Activated CD4-positive, CD25-positive, alpha-beta regulatory T cell treated with anti-CD3 and anti-CD28 coated beads, Interleukin-2, amount 50 U/mL, for 72 hours (primary cell): ENCODE results near the gene TSPOAP1.

Experiments
- DNase-seq: peaks from one replicate; pipeline ENCODE4 v3.0.0; 2021

The TSPOAP1 gene, protein sequence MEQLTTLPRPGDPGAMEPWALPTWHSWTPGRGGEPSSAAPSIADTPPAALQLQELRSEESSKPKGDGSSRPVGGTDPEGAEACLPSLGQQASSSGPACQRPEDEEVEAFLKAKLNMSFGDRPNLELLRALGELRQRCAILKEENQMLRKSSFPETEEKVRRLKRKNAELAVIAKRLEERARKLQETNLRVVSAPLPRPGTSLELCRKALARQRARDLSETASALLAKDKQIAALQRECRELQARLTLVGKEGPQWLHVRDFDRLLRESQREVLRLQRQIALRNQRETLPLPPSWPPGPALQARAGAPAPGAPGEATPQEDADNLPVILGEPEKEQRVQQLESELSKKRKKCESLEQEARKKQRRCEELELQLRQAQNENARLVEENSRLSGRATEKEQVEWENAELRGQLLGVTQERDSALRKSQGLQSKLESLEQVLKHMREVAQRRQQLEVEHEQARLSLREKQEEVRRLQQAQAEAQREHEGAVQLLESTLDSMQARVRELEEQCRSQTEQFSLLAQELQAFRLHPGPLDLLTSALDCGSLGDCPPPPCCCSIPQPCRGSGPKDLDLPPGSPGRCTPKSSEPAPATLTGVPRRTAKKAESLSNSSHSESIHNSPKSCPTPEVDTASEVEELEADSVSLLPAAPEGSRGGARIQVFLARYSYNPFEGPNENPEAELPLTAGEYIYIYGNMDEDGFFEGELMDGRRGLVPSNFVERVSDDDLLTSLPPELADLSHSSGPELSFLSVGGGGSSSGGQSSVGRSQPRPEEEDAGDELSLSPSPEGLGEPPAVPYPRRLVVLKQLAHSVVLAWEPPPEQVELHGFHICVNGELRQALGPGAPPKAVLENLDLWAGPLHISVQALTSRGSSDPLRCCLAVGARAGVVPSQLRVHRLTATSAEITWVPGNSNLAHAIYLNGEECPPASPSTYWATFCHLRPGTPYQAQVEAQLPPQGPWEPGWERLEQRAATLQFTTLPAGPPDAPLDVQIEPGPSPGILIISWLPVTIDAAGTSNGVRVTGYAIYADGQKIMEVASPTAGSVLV (N-terminal part only)

DNA sequence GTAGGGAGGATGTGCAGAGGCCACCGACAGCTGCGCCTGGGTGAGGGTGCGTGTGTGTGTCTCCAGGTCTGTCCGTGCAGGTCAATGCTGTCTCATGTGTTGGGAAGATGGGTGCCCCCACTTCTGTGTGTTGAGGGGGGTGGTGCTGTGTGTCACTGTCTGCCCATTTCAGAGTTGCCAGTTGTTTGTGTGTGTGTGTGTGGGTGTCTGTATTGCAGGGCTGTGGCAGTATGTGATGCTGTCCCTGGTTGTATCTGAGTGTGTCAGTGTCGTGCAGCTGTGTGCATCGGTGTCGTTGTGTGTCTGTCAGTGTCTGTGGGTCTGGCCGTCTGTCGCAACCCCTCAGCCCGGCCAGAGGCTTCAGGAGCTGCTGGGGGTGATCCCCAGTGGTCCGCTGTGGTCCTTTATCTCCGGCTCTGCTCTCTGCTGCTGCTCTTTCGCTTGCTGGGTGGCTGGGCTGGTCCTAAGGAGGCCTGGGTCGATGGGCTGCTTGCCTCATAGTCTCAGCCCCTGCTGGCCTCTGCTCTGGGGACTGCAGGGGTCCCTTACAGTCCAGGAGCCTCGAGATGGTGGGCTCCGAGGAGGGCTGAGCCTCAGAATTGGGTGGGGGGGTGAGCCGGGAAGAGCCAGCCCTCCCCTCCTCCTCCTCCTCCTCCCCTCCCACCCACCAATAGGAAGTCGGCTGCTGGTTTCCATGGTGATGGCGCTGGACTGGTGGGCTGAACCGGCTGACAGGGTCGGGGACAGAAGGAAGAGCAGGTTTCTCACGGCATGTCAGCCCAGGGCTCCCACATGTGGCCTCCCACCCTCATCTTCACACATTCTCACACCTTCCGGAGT is at the start of gene TSPOAP1:
TSS of gene TSPOAP1 (minus strand) at position 601 of the 840 bp plus-strand sequence. CDS start 875 bp downstream, outside the sequence.
- DNase-seq = no peak

DNA sequence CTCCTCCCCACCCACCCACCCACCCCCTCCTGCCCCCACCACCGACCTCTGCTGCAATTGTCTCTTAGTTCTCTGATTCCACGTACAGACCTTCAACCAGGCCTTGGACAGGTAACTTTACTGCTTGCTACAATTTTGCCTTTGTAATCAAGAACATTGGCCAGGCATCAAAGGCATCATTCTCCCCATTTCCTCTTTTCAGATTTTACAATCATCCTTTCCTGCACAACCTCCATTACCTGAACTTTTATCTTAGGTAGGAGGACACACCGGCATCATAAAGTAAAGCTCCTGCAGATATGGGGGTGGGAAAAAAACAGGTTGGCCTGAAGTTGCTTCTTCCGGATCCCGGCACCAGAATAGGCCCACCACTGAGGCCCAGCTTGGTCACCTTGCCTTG is 49.1 kb upstream of the TSPOAP1 start:
- DNase-seq = no peak

DNA sequence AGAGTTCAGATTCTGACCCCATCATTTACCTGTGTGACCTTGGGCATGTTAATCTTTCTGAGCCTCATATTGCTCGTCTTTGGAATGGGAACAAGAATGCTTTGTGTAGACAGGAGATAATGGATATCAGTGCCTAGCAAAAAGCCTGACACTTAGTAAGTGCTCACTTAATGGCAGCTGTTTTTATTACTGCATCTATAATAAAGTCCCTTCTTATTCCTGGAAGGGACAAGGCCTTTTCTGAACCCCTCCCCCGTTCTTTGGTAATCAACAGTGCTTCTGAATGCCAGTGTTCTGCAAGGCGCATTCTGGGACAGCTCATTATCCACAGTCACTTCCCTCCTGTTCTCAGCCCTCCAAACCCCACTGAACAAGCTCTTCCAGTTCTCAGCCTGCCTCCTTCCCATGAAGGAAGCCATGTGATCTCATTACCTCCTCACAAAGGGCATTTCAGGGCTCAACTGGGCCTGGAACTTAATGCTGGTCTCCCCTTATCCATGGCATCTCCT is 48.6 kb upstream of the TSPOAP1 start:
- DNase-seq = no peak

DNA sequence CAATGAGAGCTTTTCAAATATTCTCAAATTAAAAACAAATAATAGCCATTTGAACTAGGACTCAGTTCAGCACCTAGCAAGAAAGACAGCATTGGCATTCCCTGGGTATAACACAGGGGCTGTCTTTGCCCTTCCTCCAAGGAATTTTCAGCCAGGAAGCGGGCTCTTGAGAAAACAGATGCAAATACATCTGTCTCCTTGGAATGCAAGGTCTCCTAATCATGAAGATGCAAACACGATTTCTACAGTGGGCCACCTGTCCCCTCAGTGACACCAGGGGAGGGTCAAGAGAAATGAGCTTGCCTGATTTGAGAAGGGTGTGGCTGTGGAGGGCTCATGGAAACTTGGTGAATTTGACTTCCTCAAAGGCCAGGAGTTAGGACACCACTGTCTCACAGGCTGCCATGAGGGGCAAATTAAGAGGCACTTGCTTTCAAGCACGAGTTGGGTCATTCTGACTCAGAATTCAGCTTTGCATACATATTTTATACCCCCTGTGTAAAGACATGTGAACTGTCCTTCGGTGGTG is 47.9 kb upstream of the TSPOAP1 start:
- DNase-seq = no peak

DNA sequence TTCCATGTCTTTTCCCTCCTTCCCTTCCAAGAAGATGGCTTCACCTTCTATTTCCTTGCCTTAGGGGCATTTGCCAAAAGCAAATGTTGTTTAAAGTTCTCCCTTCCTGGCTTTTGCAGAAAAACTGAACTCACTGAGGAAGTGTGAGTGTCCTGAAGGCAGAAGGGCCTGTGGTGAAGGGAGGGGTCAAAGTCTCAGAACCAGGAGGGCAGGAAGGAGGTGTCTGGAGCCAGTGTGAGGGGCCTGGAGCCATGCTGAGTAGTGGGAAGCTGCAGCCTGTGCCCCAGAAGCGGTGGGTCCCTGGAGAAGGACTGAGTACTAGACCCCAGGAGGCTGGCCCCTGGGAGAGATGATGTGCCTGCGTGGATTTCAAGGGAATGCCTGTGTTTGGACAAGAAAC is 47.2 kb upstream of the TSPOAP1 start:
- no peak for DNase-seq

DNA sequence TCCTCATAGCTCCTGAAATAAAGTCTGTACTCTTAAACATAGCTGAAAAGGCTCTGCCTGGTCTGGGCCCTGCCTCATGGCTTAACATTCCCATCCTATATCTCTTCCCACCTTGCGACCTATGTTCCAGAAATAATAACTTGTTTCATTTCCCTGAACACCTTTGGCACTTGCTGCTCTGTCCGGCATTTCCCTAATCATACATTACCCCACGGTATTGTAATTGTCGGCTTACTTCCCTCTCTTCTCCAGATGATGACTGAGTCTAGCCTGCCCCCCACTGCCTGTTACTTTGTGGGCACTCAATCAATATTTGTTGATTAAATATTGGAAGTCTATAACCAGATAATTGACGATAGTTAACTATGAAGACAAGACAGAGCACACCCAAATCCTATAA is 46.7 kb upstream of the TSPOAP1 start:
- DNase-seq = no peak

DNA sequence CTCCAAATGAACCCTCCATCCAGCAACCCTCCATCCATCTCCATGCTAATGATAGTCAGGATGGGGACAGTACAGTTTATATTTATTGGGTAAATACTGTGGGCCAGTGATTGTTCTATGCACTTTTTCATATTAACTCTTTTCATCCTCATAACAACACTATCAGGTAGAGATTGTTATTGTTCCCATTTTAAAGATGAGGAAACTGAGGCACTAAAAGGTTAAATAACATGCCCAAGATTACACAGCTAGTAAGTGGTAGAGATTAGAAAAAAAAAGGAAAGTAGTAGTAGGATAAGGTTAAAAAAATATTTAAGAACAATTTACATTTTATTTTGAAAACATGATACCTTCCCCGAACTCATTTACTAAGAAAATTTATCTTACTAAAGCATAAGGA is 45.3 kb upstream of the TSPOAP1 start:
- no peak for DNase-seq

DNA sequence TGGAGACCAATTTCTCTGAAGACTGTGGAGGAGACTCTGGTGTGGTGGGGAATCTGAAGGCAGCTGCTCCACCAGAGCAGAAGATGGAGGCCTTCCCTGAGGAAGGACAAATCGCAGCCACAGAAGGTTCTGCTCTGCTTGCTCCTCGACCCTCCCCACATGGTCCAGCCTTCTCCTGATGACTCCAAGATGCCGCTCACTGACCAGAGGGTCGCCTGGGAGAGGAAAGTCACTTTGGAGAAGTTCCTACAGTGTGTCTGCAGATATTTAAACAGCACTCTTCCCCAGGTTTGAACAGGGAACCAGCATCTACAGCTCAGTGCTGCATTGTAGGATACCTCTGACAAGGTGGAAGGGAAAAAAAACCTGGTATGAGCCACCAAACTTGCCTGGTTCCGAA is 44.4 kb upstream of the TSPOAP1 start:
- DNase-seq = no peak

DNA sequence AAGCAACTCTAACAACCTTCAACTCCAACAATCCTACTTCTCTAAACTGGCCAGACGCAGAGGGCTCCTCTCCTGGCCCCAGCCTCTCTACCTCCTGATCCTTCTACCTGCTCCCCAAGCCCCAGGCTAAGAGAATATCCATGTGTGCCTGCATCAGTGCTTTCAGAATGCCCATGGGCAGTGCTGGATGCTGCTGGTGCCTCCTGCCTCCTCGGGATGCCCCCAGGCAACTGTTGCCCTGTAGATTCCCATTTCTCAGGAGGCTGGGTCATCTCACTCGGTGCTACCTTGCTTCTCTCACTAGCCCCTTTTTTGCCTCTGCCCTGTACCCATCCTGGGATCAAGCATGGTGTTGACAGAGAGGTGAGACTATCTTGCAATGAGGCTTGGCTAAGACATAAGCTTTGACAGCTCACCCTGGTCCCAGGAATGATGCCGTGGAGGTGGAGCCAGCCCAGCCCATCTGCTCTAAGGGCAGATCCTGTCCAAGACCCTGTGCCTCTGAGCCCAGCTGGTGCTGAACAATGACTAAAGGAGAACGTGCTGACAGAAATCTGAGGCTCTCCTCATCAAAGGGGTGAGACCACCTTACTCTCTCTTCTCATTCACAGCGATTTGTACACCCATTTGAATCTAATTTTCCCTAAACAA is 42.8 kb upstream of the TSPOAP1 start:
- no peak for DNase-seq

DNA sequence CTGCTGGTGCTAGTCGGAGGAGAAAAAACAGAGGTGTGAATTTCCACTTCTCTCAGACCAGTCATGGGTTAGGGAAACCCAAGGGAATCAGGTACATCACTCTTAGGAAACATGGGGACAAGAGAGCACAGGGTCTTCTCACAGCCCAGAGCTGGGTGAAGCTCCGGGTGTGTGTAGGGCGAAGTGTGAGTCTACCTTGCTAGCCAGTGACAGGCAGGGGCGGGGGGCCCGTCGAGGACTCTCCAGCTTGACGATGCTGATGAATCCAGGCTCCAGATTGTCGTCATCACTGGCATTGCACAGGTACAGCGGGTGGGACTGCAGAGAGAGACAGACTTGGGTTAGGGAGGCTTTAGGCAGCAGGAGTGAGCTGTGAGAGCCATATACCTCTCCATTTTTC is 42.1 kb upstream of the TSPOAP1 start:
- DNase-seq = no peak

DNA sequence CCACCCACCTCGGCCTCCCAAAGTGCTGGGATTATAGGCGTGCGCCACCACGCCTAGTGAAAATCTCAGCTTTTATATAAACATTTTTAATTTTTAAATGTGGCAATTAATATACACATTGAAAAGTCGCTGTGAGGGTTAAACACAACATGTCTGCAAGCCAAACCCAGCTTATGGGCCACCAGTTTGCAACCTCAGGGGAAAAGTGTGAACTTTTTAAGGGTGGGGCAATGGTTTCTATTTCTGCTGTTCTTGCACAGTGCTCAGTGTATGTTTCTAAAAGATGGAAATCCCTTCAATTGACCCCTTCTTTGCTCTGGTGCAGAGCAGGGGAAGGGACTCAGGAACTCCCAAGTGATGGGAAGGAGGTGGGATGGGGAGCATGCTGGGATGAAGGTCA is 41.7 kb upstream of the TSPOAP1 start:
- no peak for DNase-seq

DNA sequence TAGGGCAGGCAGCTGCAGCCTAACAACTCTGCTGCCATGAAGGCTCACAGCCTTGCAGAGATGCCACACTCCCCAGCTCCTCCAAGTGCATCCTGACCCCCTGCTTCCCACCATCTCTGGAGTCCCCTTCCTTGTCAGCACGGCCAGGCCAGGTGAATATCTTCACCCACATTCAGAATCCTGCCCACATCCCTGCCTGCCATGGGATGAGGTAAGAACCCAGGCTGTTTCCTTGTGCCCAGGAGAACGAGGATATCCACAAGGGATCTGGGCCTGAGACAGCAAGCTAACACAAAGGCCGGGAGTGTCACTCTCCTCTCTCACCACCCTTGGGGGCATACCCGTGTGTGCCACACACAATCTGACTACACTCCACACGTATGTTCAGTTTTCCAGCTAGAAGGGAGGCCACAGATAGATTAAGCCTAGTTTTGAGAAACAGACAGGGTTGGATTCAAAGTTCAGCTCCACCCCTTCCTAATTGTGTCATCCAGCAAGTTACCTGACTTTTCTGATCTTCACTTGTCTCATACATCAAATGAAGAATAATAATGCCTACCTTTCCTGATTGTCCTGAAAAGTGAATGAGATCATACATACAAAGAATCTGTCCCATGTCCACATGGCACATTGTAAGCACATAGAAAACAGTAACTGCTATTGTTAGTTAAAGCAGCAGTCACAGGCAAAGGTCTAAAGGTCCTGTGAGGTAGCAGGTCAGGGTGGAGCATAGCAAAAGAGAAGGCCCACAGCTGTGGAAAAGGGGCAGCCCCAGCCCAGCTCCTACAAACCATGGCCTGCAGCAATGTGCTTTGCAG is 40.8 kb upstream of the TSPOAP1 start:
- no peak for DNase-seq

DNA sequence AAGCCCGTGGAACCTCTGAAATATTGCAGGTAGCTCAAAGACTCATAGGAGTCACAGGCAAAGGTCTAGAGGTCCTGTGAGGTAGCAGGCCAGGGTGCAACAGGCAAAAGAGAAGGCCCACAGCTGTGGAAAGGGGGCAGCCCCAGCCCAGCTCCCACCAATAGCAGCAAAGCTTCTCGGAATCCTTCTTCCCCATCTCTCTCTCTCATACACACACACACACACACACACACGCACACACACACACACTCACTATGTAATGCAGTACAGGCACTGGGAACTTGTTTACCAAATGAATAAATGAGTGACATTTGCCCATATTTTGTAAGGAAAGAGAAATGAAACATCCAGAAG is 40.2 kb upstream of the TSPOAP1 start:
- DNase-seq = no peak

DNA sequence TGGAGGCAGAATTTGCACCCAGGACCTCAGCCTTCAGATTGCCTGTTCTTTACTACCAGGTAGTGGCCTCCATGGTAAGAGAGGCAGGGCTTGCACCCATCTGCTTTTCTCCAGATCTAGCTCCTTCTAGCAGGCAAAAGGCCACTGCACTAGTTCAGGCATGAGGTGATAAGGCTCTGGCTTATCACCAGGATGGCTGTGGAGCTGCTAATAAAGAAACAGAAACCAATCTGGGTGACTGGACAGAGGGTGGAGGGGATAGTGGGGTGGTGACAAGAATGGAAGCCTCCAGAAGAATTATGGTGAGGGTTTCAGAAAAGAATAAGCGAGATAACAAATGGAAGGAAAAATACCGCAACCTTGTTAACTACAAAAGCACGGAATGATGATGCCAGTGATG is 38.9 kb upstream of the TSPOAP1 start:
- no peak for DNase-seq

DNA sequence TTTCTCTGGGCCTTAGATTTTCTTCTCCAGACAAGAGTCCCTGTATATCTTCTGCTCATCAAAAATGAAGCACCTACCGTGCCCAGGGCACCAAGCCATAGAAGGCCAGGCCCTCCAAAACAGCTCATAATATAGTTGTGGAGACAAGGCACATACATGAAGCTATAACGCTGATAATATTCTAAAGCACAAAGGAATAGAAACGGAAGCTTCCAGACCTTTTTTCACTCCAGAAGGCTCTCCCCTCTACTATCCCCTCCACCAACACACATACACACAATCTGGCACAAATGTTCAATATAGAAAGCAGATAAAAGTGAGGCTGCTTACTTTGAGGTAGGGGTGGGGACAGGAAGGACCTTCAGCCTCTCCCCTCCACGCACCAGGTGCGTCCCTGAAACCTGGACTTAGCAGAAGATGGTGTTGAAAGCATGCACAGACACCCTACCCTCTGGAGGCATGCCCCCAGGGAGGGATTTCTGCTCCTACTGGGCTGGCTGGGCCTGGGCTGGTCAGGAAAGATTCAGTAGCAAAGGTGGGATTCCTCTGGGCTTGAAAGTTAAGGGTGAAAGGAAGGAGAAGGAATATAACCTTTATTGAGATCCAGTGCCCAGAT is 37.5 kb upstream of the TSPOAP1 start:
- DNase-seq = no peak

DNA sequence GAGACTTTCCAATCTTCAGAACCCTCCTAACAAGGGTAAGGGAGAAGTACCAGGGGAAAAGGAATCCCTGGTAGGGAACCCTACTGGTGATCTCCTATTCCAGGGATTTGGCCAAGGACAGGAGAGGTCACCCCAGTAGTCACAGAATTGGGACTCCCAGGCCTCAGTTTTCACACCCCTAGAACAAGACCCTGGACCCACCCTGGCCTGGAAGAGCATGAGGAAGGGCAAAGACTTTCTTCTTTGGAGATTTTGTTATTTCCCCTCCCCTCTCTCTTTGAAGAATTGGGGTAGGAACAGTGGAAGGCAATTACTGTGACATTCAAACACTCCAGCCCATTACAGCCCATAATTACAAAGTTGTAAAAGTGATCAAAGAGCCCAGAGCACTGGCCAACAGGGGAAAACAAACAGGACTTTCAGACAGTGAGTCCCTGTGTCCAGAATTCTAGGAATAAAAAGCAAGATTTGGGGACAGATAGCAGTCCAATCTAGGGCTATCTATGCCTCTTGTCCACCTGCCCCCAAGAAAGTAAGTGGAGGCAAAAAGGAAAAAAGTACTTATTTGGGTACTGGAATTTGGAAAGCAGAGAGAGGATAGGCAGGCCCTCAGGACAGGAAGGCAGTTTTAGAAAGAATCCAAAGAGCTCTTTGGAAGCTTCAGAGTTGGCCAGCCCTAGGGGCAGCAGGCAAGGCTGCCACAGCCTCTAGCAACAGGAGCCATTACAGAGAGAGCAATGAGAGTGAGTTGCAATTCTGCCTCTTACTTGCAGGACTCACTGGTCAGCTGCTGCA is 36.8 kb upstream of the TSPOAP1 start:
- DNase-seq = no peak

DNA sequence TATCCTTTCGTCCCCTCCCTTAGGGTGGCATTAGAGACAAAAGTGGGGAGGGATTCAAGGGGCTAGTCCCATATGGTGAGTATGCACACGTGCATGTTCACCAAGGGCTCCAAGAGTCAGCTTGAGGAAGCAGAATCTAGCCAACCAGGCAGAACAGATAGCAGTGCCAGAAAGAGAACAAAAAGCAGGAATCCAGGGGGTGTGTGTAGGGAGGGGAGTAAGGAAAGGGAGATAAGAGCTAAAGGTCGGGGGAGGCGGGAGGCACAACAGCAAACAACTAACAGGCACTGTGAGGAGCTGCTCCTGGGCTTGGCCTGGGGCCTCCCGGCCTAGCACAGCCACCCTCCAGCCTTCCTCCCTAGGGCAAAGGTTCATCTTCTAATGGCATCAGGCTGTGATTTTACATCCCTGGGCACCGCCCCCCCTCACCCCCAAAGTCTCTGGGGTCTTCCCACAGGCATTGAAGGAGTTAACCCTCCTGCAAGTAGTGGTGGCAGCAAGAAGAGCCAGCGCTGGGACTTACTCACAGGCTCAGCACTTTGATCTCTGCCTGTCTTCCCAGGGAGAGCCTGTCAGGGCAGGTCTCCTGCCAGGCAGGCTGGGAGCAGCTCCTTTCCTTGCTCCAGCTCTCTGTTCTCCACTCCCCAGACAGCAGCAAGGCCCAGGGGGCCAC is 35.8 kb upstream of the TSPOAP1 start:
- no peak for DNase-seq

DNA sequence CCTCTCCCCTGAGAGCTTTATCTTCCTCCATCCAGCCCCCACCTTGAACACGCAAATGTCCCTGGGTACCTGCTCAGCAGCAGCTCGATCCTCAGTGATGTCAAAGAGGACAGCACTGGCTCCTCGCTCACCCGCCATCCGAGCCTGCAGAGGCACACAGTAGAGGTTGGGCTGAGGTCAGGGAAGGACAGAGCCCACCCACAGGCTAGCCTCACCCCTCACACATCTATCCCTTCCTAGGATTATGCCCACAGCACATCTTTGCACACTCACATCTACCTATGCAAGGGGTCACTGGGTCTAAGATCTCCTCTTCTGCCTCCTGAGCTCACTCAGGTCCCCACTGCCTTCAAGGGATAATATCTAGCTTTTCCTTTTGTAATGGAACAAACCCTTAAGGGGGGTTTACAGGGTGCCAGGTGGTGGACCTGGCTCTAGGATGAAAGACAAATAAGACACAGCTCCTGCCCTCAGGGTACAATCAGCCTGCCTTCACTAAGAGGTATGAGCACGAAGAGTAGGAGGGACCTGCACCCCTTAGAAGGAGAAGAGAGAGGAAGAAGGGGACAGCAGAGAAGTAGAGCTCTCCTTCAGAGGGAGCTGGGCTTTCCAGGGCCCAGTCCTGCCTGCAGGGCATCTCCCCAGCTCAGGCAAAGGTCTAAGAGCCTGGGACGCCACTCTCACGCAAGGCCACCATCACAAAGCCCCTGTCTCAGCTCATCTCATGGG is 35.0 kb upstream of the TSPOAP1 start:
- no peak for DNase-seq
